B cell (primary cell): ENCODE data around the gene DGKB. TPM values are rescaled to one million over a fixed set of nuclear protein-coding genes. Genes with fewer than 3 reads are reported as not detected.

Experiments used
- ATAC-seq: fragments of 200-7000 bp; cut with Tn5 transposase; one replicate; pipeline ENCODE4 v1.10.0; 2021; ENCODE audit warnings: low read depth, mild to moderate bottlenecking, moderate number of reproducible peaks, moderate library complexity
- CTCF ChIA-PET: fragments of 350-600 bp; sonication (Branson Sonifier 250); formaldehyde crosslinking; loops from one replicate; lab custom pipeline; 2021; ENCODE audit warnings: antibody characterized with exemption, inconsistent platforms; lab: Charles Lee
- POLR2A ChIA-PET: fragments of 350-600 bp; sonication (Branson Sonifier 250); formaldehyde crosslinking; loops from one replicate; lab custom pipeline; 2021; ENCODE audit warnings: antibody characterized with exemption; lab: Charles Lee
- DNase-seq: peaks from one replicate; pipeline ENCODE4 v3.0.0; 2013
- H2AFZ ChIP-seq: 2 replicates; pipeline ENCODE4 v1.6.1; 2012; ENCODE audit warnings: mild to moderate bottlenecking, low read depth, low read length; ENCODE audit not compliant: insufficient read depth, poor library complexity, severe bottlenecking
- H3K27ac ChIP-seq, 2 donors: 1 replicate in 1 of 2; 2 replicates in 1 of 2; pipeline ENCODE4 v1.5.1; 2012 to 2013; ENCODE audit warnings: low read length in 2 of 2, mild to moderate bottlenecking in 2 of 2, moderate library complexity in 1 of 2
- H3K27me3 ChIP-seq, 4 experiments: fragments of 200-600 bp in 1 of 4; sonication (generic) in 1 of 4; replicated peaks in 1 of 4; 1 replicate in 2 of 4; 2 replicates in 2 of 4; pipeline versions ENCODE4 v1.6.1 to v1.7.0; 2013 to 2016; ENCODE audit warnings: low read length in 3 of 4, mild to moderate bottlenecking in 2 of 4, mixed read lengths in 1 of 4, moderate library complexity in 1 of 4; ENCODE audit not compliant: insufficient read depth in 4 of 4, control insufficient read depth in 3 of 4; ENCODE audit errors: control extremely low read depth in 1 of 4
- H3K36me3 ChIP-seq, 2 experiments: replicated peaks in 1 of 2; 1 replicate in 1 of 2; 2 replicates in 1 of 2; pipeline versions ENCODE4 v1.6.1 to v1.7.1; 2013; ENCODE audit warnings: low read length in 1 of 2; ENCODE audit not compliant: insufficient read depth in 2 of 2, control insufficient read depth in 1 of 2; ENCODE audit errors: control extremely low read depth in 1 of 2, extremely low read depth in 1 of 2
- H3K4me1 ChIP-seq, 2 donors: fragments of 200-600 bp in 1 of 2; sonication (generic) in 1 of 2; 1 replicate in 1 of 2; 2 replicates in 1 of 2; pipeline versions ENCODE4 v1.5.1 to v1.6.1; 2013 to 2017; ENCODE audit warnings: low read length in 2 of 2; ENCODE audit not compliant: control insufficient read depth in 2 of 2, insufficient read depth in 2 of 2
- H3K4me2 ChIP-seq: replicated peaks from 2 replicates; pipeline ENCODE3; 2012; ENCODE audit warnings: mild to moderate bottlenecking, low read depth, low read length; ENCODE audit not compliant: poor library complexity, severe bottlenecking
- H3K4me3 ChIP-seq, 5 experiments: fragments of 200-600 bp in 1 of 5; sonication (generic) in 1 of 5; 1 replicate in 3 of 5; 2 replicates in 2 of 5; pipeline versions ENCODE4 v1.5.1 to v1.7.0; 2011 to 2016; ENCODE audit warnings: low read length in 4 of 5, mild to moderate bottlenecking in 4 of 5, low read depth in 2 of 5, control low read depth in 1 of 5, moderate library complexity in 1 of 5; ENCODE audit not compliant: insufficient read depth in 1 of 5; ENCODE audit errors: control extremely low read depth in 1 of 5, extremely low read depth in 1 of 5
- H3K79me2 ChIP-seq: fragments of 200-600 bp; sonication (generic); one replicate; pipeline ENCODE4 v1.6.0; 2016; ENCODE audit warnings: low read length; ENCODE audit not compliant: control insufficient read depth, insufficient read depth
- H3K9ac ChIP-seq: fragments of 200-600 bp; sonication (generic); 2 replicates; pipeline ENCODE4 v1.6.1; 2017; ENCODE audit warnings: mild to moderate bottlenecking, low read length, moderate library complexity
- H3K9me3 ChIP-seq, 3 donors: one replicate each; pipeline versions ENCODE4 v1.6.1 to v1.7.1; 2013; ENCODE audit warnings: low read length in 2 of 3; ENCODE audit not compliant: control insufficient read depth in 2 of 3, insufficient read depth in 1 of 3; ENCODE audit errors: control extremely low read depth in 1 of 3
- H4K20me1 ChIP-seq: 2 replicates; pipeline ENCODE4 v1.6.0; 2012; ENCODE audit warnings: mild to moderate bottlenecking, low read length; ENCODE audit not compliant: insufficient read depth, control insufficient read depth, poor library complexity, severe bottlenecking
- H3K27ac Mint-ChIP-seq: one replicate; pipeline ENCODE4 v1.8.0; 2021; ENCODE audit warnings: mixed read lengths
- H3K27me3 Mint-ChIP-seq: one replicate; pipeline ENCODE4 v1.8.0; 2021; ENCODE audit warnings: mixed read lengths
- H3K4me1 Mint-ChIP-seq: one replicate; pipeline ENCODE4 v1.8.0; 2021; ENCODE audit warnings: mixed read lengths
- H3K4me3 Mint-ChIP-seq: one replicate; pipeline ENCODE4 v1.8.0; 2021; ENCODE audit warnings: mixed read lengths
- H3K9me3 Mint-ChIP-seq: one replicate; pipeline ENCODE4 v1.8.0; 2022; ENCODE audit warnings: mixed read lengths; ENCODE audit not compliant: insufficient read depth
- CTCF ChIP-seq: fragments of 200-600 bp; IDR thresholded peaks from one replicate; pipeline ENCODE4 v1.8.0; 2022; ENCODE audit warnings: antibody characterized with exemption, mild to moderate bottlenecking
- EZH2 ChIP-seq: IDR thresholded peaks from 2 replicates; pipeline ENCODE4 v1.6.1; 2012; ENCODE audit warnings: borderline replicate concordance, low read depth, mild to moderate bottlenecking, moderate library complexity, low read length; ENCODE audit not compliant: insufficient read depth, poor library complexity, severe bottlenecking
- WGBS: methylation state at CpG from one replicate; pipeline ENCODE4 v1.1.5; 2013; ENCODE audit warnings: missing lambda C conversion rate; ENCODE audit not compliant: insufficient coverage; 5-methylcytosine and 5-hydroxymethylcytosine counted together
- intact Hi-C: fragments of 100-400 bp; cut with micrococcal nuclease; formaldehyde crosslinking; loops from one replicate; pipeline ENCODE4 v1.10.0; 2022
- polyA plus RNA-seq: library from polyadenylated mRNA; depleted of rRNA; stranded (reverse); fragments of >200 nt; gene quantifications from 2 replicates; pipeline ENCODE4 v1.2.3, GENCODE V29; 2012
- total RNA-seq, 2 donors: library from RNA; stranded (reverse); fragments of 120-200 nt in 1 of 2; gene quantifications; 1 replicate in 1 of 2; 2 replicates in 1 of 2; pipeline versions ENCODE4 v1.2.3 to v1.2.4, GENCODE V29; 2013 to 2022

DGKB gene
- total and polyA plus RNA-seq, 2 donors (not counting 1 experiment from before 2014, with no cell fraction given): not detected

- Histone ChIP-seq H4K20me1 (no peaks in the 10 kb centered on the region), H3K79me2 (no peaks in the 10 kb centered on the region), H3K36me3 (no peaks in the 10 kb centered on the region), H3K9ac (no peak overlapping the region), H2AFZ (no peak overlapping the region), H3K9me3 (no peaks in the 10 kb centered on the region), H3K4me2 (no peak overlapping the region), H3K4me3 (no peak overlapping the region), H3K4me1 (no peaks in the 10 kb centered on the region), H3K27me3 (no peaks in the 10 kb centered on the region), H3K27ac (no peak overlapping the region)
- DNase-seq: no peak
- no peaks in the 10 kb centered on the region for H3K4me1 Mint-ChIP-seq
- TF ChIP-seq EZH2 (no peak), CTCF (no peak)
- H3K9me3 Mint-ChIP-seq: peaks cover 2% of the 10 kb centered on the region
- WGBS: no CpG with 5 or more reads among the region's 11 CpGs
- intact Hi-C loops: no loop called here
- H3K27me3 Mint-ChIP-seq: no peaks in the 10 kb centered on the region
- ChIA-PET POLR2A (no interaction called here), CTCF (no interaction called here)
- no peak overlapping the region for H3K4me3 Mint-ChIP-seq
- no peak for ATAC-seq
- H3K27ac Mint-ChIP-seq: no peak overlapping the region
Measured at GRCh38 chr7:14870394-14870793, 32.2 kb downstream of the DGKB start.

- no peaks in the 10 kb centered on the region for H3K9me3 ChIP-seq
- no peak for DNase-seq
- Mint-ChIP-seq H3K9me3 (peaks cover 2% of the 10 kb centered on the region), H3K27ac (no peak overlapping the region), H3K4me1 (no peaks in the 10 kb centered on the region), H3K4me3 (no peak overlapping the region), H3K27me3 (no peaks in the 10 kb centered on the region)
- H3K4me3 ChIP-seq: no peak overlapping the region
- no peak for ATAC-seq
- H3K9ac ChIP-seq: no peak overlapping the region
- H3K4me2 ChIP-seq: no peak overlapping the region
- H3K4me1 ChIP-seq: no peaks in the 10 kb centered on the region
- POLR2A ChIA-PET: no interaction called here
- no peaks in the 10 kb centered on the region for H4K20me1 ChIP-seq
- CTCF ChIA-PET: no interaction called here
- intact Hi-C loops: no loop called here
- H2AFZ ChIP-seq: no peak overlapping the region
- H3K27ac ChIP-seq: no peak overlapping the region
- H3K27me3 ChIP-seq: no peaks in the 10 kb centered on the region
- TF ChIP-seq CTCF: no peak
- no peak for TF ChIP-seq EZH2
- no peaks in the 10 kb centered on the region for H3K79me2 ChIP-seq
- H3K36me3 ChIP-seq: no peaks in the 10 kb centered on the region
Measured at GRCh38 chr7:14868937-14869336, 33.6 kb downstream of the DGKB start.
